ENCODE results near the gene DEFB125. TPM values are rescaled to one million over a fixed set of nuclear protein-coding genes. Genes with fewer than 3 reads are reported as not detected.

DEFB125 gene
- total and polyA plus RNA-seq, 2 donors (not counting 3 experiments of a cell fraction or from before 2014, with no cell fraction given) = not detected

DNA sequence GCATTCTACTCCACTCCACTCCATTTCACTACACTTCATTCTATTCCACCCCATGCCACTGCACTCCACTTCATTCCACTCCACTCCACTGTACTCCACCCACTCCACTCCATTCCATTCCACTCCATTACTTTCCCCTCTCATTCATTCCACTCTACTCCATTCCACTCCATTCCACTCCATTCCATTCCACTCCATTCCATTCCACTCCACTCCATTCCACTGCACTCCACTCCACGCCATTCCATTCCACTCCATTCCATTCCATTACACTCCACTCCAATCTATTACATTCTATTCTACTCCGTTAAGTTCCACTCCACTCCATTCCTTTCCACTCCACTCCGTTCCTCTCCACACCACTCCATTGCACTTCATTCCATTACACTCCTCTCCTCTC, 25.0 kb upstream of the DEFB125 start:
- intact Hi-C loops (cut with micrococcal nuclease) = no loop called here
- H3K9me3 ChIP-seq (replicated peaks; ENCODE audit: control insufficient read depth, insufficient read depth, low read length) = no peaks in the 10 kb centered on the region
- CTCF ChIA-PET = no interaction called here

More for the DNA sequence above, 25.0 kb upstream of the DEFB125 start:
- H4K20me1 ChIP-seq (replicated peaks; ENCODE audit: control insufficient read depth, extremely low read depth, insufficient read depth, low read length) = no peaks in the 10 kb centered on the region
- H3K79me2 ChIP-seq (ENCODE audit: control insufficient read depth, insufficient read depth, low read length) = no peaks in the 10 kb centered on the region
- no peak overlapping the region for H3K9ac ChIP-seq (replicated peaks; ENCODE audit: extremely low read depth, insufficient read depth, low read length)
- H3K9me1 ChIP-seq (replicated peaks; ENCODE audit: control insufficient read depth, extremely low read depth, insufficient read depth, low read length) = no peaks in the 10 kb centered on the region
- dilution Hi-C loops (cut with MboI; ENCODE audit: extremely low pct_ligation_motif_present, low sequenced_read_pairs) = no loop called here
- H3K36me3 ChIP-seq (ENCODE audit: control insufficient read depth in 2 of 2, extremely low read depth in 1 of 2, insufficient read depth in 2 of 2, low read length in 2 of 2) = no peaks in the 10 kb centered on the region
- H3K4me2 ChIP-seq (ENCODE audit: insufficient read depth, low read length) = no peak overlapping the region
- no TSS peak for BruUV-seq (replicated peaks)
- no peak overlapping the region for H3K27ac ChIP-seq (ENCODE audit: insufficient read depth, low read depth, low read length)
- no peak for DNase-seq (ENCODE audit: low read depth, low spot score)
- no peak for FAIRE-seq
- no peak overlapping the region for H2AFZ ChIP-seq (ENCODE audit: low read depth, low read length)
- no peak overlapping the region for H3K4me3 ChIP-seq (replicated peaks in 1 of 3; ENCODE audit: insufficient read depth in 1 of 3, low read depth in 1 of 3, low read length in 3 of 3)
- TF ChIP-seq JUN (IDR thresholded peaks at IDR 0.05; ENCODE audit: borderline replicate concordance, insufficient read depth, insufficient read length, low read depth) = no peak
- no peak for TF ChIP-seq GATA2 (IDR thresholded peaks at IDR 0.05; ENCODE audit: insufficient read depth, insufficient read length, low read depth, low read length)
- TF ChIP-seq EZH2 (IDR thresholded peaks at IDR 0.05; ENCODE audit: borderline replicate concordance, low read depth, low read length, severe bottlenecking) = no peak
- no peak for TF ChIP-seq POLR2A (IDR thresholded peaks at IDR 0.05; ENCODE audit: low read depth, low read length)
- no peak for TF ChIP-seq MAX (IDR thresholded peaks at IDR 0.05; ENCODE audit: insufficient read depth, insufficient read length)
- no peak for TF ChIP-seq CTCF (IDR thresholded peaks at IDR 0.05; ENCODE audit: extremely low read depth in 1 of 2, insufficient read depth in 1 of 2, low read depth in 1 of 2, low read length in 2 of 2)
- TF ChIP-seq MYC (IDR thresholded peaks at IDR 0.05; ENCODE audit: low read depth, low read length) = no peak
- TF ChIP-seq POLR2AphosphoS5 (IDR thresholded peaks at IDR 0.05; ENCODE audit: insufficient read depth, low read depth, low read length) = no peak
- no peak for TF ChIP-seq FOS (IDR thresholded peaks at IDR 0.05; ENCODE audit: borderline replicate concordance, insufficient read depth, low read length)
- no peaks in the 10 kb centered on the region for H3K4me1 ChIP-seq (ENCODE audit: control insufficient read depth, extremely low read depth, insufficient read depth, low read length)
- peaks cover 0 to 3% of the 10 kb centered on the region in 2 experiments for H3K27me3 ChIP-seq (ENCODE audit: control insufficient read depth in 2 of 2, insufficient read depth in 2 of 2, low read length in 2 of 2)
- POLR2A ChIA-PET = no interaction called here
